ENCODE results near the gene TRIM14.
"Not testable (repeated sequence)": the region's sequence is repeated elsewhere in the genome, so short reads cannot be mapped to it uniquely, and the experiment has no call there.

GRCh38 chr9:98090674-98091073 lies 28.3 kb downstream of the TRIM14 start:
- not testable (repeated sequence) for TF ChIP-seq CTCF (IDR thresholded peaks at IDR 0.05); ZNF512 (CRISPR knock-in tag; IDR thresholded peaks at IDR 0.05; ENCODE audit: borderline replicate concordance); ZNF138 (CRISPR knock-in tag; conservative IDR thresholded peaks at IDR 0.05); HMGXB4 (CRISPR knock-in tag; IDR thresholded peaks at IDR 0.05); ATF6 (CRISPR knock-in tag; IDR thresholded peaks at IDR 0.05); ETV6 (CRISPR knock-in tag; IDR thresholded peaks at IDR 0.05); RORB (CRISPR knock-in tag; IDR thresholded peaks at IDR 0.05); JAZF1 (CRISPR knock-in tag; IDR thresholded peaks at IDR 0.05); NR1H2 (CRISPR knock-in tag; IDR thresholded peaks at IDR 0.05); JUN (CRISPR knock-in tag; IDR thresholded peaks at IDR 0.05); E2F1 (CRISPR knock-in tag; IDR thresholded peaks at IDR 0.05)
- peak; percentile 39; the same call in 1 of the 2 replicates for TF ChIP-seq USF1 (CRISPR knock-in tag; IDR thresholded peaks at IDR 0.05)

Measured in WTC11 (cell line).